ENCODE results near the gene PLIN5.

DNA sequence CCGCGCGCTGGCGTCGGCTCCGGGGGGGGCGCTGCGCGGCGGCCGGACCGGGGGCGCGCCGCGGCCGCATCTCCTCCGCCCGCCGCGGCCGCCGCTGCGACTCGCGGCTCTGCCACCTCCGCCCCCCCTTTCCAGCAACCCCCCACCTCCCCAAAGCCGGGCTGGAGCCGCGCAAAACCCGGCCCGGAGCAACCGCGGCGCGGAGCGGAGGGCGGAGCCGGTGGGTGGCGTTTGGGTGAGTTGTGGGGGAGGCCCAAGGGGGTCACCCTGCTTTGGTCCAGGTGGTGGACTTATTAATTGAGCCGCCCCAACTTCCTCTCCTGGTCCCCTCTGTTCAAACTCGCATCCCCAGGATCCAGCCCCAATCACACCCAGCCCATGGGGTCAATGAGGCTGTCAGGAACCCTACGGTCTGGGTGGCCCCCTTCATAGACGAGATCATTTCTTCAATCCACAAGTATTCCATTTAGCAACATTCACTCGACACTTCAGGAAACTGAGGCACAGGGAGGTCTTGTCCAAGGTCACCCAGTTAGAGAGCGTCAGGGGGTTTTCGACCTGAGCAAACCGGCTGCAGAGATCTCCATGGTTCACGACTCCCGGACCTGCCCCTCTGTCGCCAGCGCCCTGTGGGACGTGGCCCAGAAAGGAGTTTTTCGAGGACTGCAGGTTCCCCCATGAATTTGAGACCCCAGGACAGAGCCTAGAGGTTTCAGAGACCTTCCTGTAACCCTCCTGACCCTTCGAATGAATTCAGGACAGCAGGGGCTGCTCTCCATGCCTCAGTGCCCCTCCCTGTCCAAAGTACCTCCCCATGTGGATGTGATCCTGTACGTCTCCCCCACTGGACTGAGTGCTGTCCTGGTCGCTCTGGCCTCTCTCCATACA is 46.9 kb upstream of the PLIN5 start:
- TF ChIP-seq, protein P1, sequence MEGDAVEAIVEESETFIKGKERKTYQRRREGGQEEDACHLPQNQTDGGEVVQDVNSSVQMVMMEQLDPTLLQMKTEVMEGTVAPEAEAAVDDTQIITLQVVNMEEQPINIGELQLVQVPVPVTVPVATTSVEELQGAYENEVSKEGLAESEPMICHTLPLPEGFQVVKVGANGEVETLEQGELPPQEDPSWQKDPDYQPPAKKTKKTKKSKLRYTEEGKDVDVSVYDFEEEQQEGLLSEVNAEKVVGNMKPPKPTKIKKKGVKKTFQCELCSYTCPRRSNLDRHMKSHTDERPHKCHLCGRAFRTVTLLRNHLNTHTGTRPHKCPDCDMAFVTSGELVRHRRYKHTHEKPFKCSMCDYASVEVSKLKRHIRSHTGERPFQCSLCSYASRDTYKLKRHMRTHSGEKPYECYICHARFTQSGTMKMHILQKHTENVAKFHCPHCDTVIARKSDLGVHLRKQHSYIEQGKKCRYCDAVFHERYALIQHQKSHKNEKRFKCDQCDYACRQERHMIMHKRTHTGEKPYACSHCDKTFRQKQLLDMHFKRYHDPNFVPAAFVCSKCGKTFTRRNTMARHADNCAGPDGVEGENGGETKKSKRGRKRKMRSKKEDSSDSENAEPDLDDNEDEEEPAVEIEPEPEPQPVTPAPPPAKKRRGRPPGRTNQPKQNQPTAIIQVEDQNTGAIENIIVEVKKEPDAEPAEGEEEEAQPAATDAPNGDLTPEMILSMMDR (optimal IDR thresholded peaks at IDR 0.05 in 1 of 3, IDR thresholded peaks at IDR 0.05 in 1 of 3, conservative IDR thresholded peaks at IDR 0.05 in 1 of 3; ENCODE audit: extremely low read depth in 1 of 3, insufficient read depth in 2 of 3, low read length in 3 of 3) = no peak
- TF ChIP-seq EZH2 (IDR thresholded peaks at IDR 0.05; ENCODE audit: low read length) = peak; percentile 36

All from keratinocyte (primary cell).